Measurements from ENCODE around the gene KLHL22.
"Not testable (repeated sequence)": the region's sequence is repeated elsewhere in the genome, so short reads cannot be mapped to it uniquely, and the experiment has no call there.

The KLHL22 gene

GRCh38 chr22:20414450-20414849, 81.1 kb downstream of the KLHL22 start:
- no peak for DNase-seq (ENCODE audit: extremely low read depth, low read depth)
- TF ChIP-seq CTCF (IDR thresholded peaks at IDR 0.05; ENCODE audit: low read depth, low read length), result no peak

- TF ChIP-seq CTCF (IDR thresholded peaks at IDR 0.05; ENCODE audit: low read depth, low read length), result no peak
- DNase-seq (ENCODE audit: extremely low read depth, low read depth), result no peak
These were observed 81.5 kb downstream of the KLHL22 start for GRCh38 chr22:20414059-20414440.

DNA sequence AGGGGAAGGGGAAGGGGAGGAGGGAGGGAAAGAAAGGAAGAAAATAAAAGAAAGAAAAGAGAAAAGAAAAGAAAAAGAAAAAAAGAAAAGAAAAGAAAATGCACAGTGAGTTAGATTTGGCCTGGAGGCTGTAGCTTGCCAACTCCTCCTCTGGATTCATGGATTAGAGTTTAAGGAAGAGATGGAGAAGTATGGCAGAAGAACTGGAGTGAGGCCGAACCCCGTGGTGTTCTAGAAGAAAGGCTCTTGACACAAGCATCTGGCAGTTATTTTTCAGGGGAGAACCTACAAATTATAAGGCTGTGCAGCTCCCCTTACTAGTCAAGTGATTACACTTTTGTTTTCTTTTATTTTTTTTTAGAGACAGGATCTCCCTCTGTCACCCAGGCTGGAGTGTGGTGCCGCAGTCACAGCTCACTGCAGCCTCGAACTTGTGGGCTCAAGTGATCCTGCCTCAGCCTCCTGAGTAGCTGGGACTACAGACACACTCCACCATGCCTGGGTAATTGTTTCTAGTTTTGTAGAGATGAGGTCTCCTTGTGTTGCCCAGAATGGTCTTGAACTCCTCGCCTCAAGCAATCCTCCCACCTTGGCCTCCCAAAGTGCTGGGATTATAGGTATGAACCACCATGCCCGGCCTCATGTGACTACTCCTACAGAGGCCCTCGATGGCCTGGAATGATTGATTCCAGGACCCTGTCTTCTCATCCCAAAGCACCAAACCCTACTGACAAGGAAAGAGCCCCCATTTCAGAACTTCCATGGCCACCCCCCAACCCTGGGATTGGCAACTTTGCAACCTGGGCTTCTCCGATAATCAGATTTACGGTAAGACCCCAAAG, 82.2 kb downstream of the KLHL22 start:
- no peak for DNase-seq (ENCODE audit: extremely low read depth, low read depth)
- no peak for TF ChIP-seq CTCF (IDR thresholded peaks at IDR 0.05; ENCODE audit: low read depth, low read length)

- DNase-seq (ENCODE audit: extremely low read depth, low read depth), result no peak
These were observed 83.0 kb downstream of the KLHL22 start for GRCh38 chr22:20412474-20413216.

GRCh38 chr22:20409385-20409784, 86.2 kb downstream of the KLHL22 start:
- not testable (repeated sequence) for DNase-seq (ENCODE audit: extremely low read depth, low read depth)

More at GRCh38 chr22:20412474-20413216, 83.0 kb downstream of the KLHL22 start:
- TF ChIP-seq CTCF (IDR thresholded peaks at IDR 0.05; ENCODE audit: low read depth, low read length), result no peak

DNA sequence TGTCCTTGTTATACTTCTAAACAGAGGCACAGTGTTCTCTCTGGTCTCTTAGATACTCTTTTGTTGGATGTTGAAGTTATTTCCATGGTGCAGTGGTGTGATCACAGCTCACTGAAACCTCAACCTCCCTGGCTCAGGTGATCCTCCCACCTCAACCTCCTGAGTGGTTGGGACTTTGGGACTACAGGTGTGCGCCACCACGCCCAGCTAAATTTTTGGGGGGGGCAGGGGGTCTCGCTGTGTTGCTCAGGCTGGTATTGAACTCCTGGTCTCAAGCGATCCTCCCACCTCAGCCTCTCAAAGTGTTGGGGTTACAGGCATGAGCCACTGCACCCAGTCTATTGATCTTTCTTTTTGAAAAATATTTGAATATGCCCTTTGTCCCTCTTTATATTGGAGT, 86.7 kb downstream of the KLHL22 start:
- TF ChIP-seq CTCF (IDR thresholded peaks at IDR 0.05; ENCODE audit: low read depth, low read length), result no peak

GRCh38 chr22:20407829-20408228, 87.8 kb downstream of the KLHL22 start:
- TF ChIP-seq CTCF (IDR thresholded peaks at IDR 0.05; ENCODE audit: low read depth, low read length), result no peak
- no peak for DNase-seq (ENCODE audit: extremely low read depth, low read depth)

More for the DNA sequence above, 86.7 kb downstream of the KLHL22 start:
- no peak for DNase-seq (ENCODE audit: extremely low read depth, low read depth)
